ENCODE measurements around the gene MYBL2.
A peak's percentile ranks its signal among the peaks of the same experiment; 100 is the strongest.

MYBL2 gene

DNA sequence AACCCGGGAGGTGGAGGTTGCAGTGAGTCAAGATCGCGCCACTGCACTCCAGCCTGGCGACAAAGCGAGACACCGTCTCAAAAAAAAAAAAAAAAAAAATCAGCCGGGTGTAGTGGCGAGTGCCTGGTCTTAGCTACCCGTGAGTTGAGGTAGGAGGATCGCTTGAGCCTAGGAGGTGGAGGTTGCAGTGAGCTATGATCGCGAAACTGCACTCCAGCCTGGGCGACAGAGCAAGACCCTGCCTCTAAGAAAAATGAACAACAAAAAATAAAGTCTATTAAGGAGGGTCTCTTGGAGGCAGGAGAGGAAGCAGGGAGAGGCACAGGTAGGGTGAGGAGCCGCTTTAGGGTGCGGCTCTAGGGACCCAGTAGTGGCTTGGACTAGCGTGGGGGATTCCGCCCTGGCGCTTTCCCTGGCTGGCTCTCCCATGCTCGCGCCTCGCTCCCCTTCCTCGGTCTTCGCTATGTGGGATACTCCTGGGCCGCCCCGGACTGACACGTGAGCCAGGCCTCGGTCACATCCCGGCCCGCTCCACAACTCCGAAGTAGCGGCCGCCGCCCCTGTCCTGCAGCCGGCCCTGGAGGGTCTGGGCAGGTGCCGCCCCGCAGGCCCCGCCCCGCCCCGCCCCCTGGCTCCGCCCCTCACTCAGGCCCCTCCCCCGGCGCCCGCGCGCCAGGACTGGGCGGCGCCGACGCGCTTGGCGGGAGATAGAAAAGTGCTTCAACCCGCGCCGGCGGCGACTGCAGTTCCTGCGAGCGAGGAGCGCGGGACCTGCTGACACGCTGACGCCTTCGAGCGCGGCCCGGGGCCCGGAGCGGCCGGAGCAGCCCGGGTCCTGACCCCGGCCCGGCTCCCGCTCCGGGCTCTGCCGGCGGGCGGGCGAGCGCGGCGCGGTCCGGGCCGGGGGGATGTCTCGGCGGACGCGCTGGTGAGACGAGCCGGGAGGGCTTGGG lies at the start of gene MYBL2 (continued):
- TF ChIP-seq ZBTB26 (tag by site-specific recombination; optimal IDR thresholded peaks at IDR 0.05) (peak; percentile 46), KLF1 (tag by site-specific recombination; IDR thresholded peaks at IDR 0.05) (peak; percentile 59), ZNF654 (tag by site-specific recombination; IDR thresholded peaks at IDR 0.05; ENCODE audit: low read depth) (no peak), EGR2 (tag by site-specific recombination; IDR thresholded peaks at IDR 0.05; ENCODE audit: low read depth) (no peak), ZNF416 (tag by site-specific recombination; IDR thresholded peaks at IDR 0.05) (no peak), ZNF792 (tag by site-specific recombination; IDR thresholded peaks at IDR 0.05) (no peak), ZFP3 (tag by site-specific recombination; IDR thresholded peaks at IDR 0.05; ENCODE audit: low read depth) (no peak), ZNF202 (tag by site-specific recombination; IDR thresholded peaks at IDR 0.05; ENCODE audit: borderline replicate concordance) (no peak), ZNF629 (tag by site-specific recombination; IDR thresholded peaks at IDR 0.05) (no peak), ZNF311 (tag by site-specific recombination; IDR thresholded peaks at IDR 0.05; ENCODE audit: borderline replicate concordance) (no peak), ZNF324 (tag by site-specific recombination; IDR thresholded peaks at IDR 0.05) (no peak), ZNF366 (tag by site-specific recombination; conservative IDR thresholded peaks at IDR 0.05) (no peak), ZBTB48 (tag by site-specific recombination; IDR thresholded peaks at IDR 0.05) (0 out of 2 replicates have a peak, but pooled peaks have one; percentile 56), ZNF600 (tag by site-specific recombination; IDR thresholded peaks at IDR 0.05) (peak; percentile 88), ZBTB21 (tag by site-specific recombination; IDR thresholded peaks at IDR 0.05) (no peak), ZNF121 (tag by site-specific recombination; IDR thresholded peaks at IDR 0.05) (peak; percentile 66; the same call in 1 of the 2 replicates), ZNF23 (tag by site-specific recombination; IDR thresholded peaks at IDR 0.05; ENCODE audit: borderline replicate concordance) (no peak)
- TF ChIP-seq, protein P1, sequence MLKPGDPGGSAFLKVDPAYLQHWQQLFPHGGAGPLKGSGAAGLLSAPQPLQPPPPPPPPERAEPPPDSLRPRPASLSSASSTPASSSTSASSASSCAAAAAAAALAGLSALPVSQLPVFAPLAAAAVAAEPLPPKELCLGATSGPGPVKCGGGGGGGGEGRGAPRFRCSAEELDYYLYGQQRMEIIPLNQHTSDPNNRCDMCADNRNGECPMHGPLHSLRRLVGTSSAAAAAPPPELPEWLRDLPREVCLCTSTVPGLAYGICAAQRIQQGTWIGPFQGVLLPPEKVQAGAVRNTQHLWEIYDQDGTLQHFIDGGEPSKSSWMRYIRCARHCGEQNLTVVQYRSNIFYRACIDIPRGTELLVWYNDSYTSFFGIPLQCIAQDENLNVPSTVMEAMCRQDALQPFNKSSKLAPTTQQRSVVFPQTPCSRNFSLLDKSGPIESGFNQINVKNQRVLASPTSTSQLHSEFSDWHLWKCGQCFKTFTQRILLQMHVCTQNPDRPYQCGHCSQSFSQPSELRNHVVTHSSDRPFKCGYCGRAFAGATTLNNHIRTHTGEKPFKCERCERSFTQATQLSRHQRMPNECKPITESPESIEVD (tag by site-specific recombination; IDR thresholded peaks at IDR 0.05), result no peak
- TF ChIP-seq, protein P2, sequence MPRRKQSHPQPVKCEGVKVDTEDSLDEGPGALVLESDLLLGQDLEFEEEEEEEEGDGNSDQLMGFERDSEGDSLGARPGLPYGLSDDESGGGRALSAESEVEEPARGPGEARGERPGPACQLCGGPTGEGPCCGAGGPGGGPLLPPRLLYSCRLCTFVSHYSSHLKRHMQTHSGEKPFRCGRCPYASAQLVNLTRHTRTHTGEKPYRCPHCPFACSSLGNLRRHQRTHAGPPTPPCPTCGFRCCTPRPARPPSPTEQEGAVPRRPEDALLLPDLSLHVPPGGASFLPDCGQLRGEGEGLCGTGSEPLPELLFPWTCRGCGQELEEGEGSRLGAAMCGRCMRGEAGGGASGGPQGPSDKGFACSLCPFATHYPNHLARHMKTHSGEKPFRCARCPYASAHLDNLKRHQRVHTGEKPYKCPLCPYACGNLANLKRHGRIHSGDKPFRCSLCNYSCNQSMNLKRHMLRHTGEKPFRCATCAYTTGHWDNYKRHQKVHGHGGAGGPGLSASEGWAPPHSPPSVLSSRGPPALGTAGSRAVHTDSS (tag by site-specific recombination; IDR thresholded peaks at IDR 0.05), result no peak
- TF ChIP-seq, protein P3, sequence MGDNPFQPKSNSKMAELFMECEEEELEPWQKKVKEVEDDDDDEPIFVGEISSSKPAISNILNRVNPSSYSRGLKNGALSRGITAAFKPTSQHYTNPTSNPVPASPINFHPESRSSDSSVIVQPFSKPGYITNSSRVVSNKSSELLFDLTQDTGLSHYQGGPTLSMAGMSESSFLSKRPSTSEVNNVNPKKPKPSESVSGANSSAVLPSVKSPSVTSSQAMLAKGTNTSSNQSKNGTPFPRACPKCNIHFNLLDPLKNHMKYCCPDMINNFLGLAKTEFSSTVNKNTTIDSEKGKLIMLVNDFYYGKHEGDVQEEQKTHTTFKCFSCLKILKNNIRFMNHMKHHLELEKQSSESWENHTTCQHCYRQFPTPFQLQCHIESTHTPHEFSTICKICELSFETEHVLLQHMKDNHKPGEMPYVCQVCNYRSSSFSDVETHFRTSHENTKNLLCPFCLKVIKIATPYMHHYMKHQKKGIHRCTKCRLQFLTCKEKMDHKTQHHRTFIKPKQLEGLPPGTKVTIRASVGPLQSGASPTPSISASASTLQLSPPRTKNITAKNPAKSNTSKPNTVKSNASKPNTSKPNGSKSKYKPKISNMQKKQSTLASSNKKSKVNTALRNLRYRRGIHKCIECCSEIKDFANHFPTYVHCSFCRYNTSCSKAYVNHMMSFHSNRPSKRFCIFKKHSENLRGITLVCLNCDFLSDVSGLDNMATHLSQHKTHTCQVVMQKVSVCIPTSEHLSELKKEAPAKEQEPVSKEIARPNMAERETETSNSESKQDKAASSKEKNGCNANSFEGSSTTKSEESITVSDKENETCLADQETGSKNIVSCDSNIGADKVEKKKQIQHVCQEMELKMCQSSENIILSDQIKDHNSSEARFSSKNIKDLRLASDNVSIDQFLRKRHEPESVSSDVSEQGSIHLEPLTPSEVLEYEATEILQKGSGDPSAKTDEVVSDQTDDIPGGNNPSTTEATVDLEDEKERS (tag by site-specific recombination; IDR thresholded peaks at IDR 0.05), result no peak
- TF ChIP-seq, protein P4, sequence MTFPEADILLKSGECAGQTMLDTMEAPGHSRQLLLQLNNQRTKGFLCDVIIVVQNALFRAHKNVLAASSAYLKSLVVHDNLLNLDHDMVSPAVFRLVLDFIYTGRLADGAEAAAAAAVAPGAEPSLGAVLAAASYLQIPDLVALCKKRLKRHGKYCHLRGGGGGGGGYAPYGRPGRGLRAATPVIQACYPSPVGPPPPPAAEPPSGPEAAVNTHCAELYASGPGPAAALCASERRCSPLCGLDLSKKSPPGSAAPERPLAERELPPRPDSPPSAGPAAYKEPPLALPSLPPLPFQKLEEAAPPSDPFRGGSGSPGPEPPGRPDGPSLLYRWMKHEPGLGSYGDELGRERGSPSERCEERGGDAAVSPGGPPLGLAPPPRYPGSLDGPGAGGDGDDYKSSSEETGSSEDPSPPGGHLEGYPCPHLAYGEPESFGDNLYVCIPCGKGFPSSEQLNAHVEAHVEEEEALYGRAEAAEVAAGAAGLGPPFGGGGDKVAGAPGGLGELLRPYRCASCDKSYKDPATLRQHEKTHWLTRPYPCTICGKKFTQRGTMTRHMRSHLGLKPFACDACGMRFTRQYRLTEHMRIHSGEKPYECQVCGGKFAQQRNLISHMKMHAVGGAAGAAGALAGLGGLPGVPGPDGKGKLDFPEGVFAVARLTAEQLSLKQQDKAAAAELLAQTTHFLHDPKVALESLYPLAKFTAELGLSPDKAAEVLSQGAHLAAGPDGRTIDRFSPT (tag by site-specific recombination; IDR thresholded peaks at IDR 0.05), result no peak
- TF ChIP-seq, protein P5, sequence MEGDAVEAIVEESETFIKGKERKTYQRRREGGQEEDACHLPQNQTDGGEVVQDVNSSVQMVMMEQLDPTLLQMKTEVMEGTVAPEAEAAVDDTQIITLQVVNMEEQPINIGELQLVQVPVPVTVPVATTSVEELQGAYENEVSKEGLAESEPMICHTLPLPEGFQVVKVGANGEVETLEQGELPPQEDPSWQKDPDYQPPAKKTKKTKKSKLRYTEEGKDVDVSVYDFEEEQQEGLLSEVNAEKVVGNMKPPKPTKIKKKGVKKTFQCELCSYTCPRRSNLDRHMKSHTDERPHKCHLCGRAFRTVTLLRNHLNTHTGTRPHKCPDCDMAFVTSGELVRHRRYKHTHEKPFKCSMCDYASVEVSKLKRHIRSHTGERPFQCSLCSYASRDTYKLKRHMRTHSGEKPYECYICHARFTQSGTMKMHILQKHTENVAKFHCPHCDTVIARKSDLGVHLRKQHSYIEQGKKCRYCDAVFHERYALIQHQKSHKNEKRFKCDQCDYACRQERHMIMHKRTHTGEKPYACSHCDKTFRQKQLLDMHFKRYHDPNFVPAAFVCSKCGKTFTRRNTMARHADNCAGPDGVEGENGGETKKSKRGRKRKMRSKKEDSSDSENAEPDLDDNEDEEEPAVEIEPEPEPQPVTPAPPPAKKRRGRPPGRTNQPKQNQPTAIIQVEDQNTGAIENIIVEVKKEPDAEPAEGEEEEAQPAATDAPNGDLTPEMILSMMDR (tag by site-specific recombination; IDR thresholded peaks at IDR 0.05), result 0 out of 2 replicates have a peak, but pooled peaks have one; percentile 8
- TF ChIP-seq, protein P6, sequence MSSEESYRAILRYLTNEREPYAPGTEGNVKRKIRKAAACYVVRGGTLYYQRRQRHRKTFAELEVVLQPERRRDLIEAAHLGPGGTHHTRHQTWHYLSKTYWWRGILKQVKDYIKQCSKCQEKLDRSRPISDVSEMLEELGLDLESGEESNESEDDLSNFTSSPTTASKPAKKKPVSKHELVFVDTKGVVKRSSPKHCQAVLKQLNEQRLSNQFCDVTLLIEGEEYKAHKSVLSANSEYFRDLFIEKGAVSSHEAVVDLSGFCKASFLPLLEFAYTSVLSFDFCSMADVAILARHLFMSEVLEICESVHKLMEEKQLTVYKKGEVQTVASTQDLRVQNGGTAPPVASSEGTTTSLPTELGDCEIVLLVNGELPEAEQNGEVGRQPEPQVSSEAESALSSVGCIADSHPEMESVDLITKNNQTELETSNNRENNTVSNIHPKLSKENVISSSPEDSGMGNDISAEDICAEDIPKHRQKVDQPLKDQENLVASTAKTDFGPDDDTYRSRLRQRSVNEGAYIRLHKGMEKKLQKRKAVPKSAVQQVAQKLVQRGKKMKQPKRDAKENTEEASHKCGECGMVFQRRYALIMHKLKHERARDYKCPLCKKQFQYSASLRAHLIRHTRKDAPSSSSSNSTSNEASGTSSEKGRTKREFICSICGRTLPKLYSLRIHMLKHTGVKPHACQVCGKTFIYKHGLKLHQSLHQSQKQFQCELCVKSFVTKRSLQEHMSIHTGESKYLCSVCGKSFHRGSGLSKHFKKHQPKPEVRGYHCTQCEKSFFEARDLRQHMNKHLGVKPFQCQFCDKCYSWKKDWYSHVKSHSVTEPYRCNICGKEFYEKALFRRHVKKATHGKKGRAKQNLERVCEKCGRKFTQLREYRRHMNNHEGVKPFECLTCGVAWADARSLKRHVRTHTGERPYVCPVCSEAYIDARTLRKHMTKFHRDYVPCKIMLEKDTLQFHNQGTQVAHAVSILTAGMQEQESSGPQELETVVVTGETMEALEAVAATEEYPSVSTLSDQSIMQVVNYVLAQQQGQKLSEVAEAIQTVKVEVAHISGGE (tag by site-specific recombination; conservative IDR thresholded peaks at IDR 0.05; ENCODE audit: low read depth), result no peak
